Stomach (tissue), 9 donors: ENCODE results near the gene RTTN. TPM values are rescaled to one million over a fixed set of nuclear protein-coding genes. Genes with fewer than 3 reads are reported as not detected.

Experiments
- DNase-seq, 2 donors: peaks; one replicate each; pipeline versions ENCODE4 v3.0.0 to v3.0.0-alpha.2; 2013 to 2019
- H3K27ac ChIP-seq, 5 donors: fragments of 200-600 bp in 4 of 5; sonication (generic) in 4 of 5; one replicate each; pipeline ENCODE4 v1.5.1; 2013 to 2019; ENCODE audit warnings: mild to moderate bottlenecking in 1 of 5, moderate library complexity in 1 of 5
- H3K27me3 ChIP-seq, 3 donors: fragments of 200-600 bp; sonication (generic); one replicate each; pipeline ENCODE4 v1.5.1; 2017 to 2019; ENCODE audit warnings: mixed run types in 1 of 3
- H3K36me3 ChIP-seq, 4 donors: fragments of 200-600 bp; sonication (generic); 1 replicate in 3 of 4; 2 replicates in 1 of 4; pipeline ENCODE4 v1.5.1; 2016 to 2019
- H3K4me1 ChIP-seq, 4 donors: fragments of 200-600 bp; sonication (generic); one replicate each; pipeline ENCODE4 v1.5.1; 2016 to 2019
- H3K4me3 ChIP-seq, 4 donors: fragments of 200-600 bp; sonication (generic) in 3 of 4; one replicate each; pipeline ENCODE4 v1.5.1; 2016 to 2019; ENCODE audit warnings: mild to moderate bottlenecking in 1 of 4
- H3K9me3 ChIP-seq, 4 donors: fragments of 200-600 bp; sonication (generic); one replicate each; pipeline ENCODE4 v1.5.1; 2016 to 2019
- EP300 ChIP-seq: sonication (generic); formaldehyde crosslinking; IDR thresholded peaks from one replicate; pipeline ENCODE4 v1.6.1; 2017; ENCODE audit warnings: antibody characterized with exemption
- POLR2A ChIP-seq, 4 donors: fragments of 450-650 bp; IDR thresholded peaks; one replicate each; pipeline ENCODE4 v1.6.1; 2016; ENCODE audit warnings: antibody characterized with exemption in 4 of 4, control low read depth in 2 of 4, mild to moderate bottlenecking in 1 of 4, moderate library complexity in 1 of 4
- POLR2AphosphoS5 ChIP-seq, 3 donors: sonication (generic); formaldehyde crosslinking; IDR thresholded peaks; one replicate each; pipeline ENCODE4 v1.6.1; 2016; ENCODE audit warnings: antibody characterized with exemption in 3 of 3
- WGBS, 5 donors: extraction: QIAGEN DNeasy Blood & Tissue Kit in 3 of 5; methylation state at CpG; one replicate each; pipeline versions ENCODE4 v1.1.5 to v1.1.7; 2013 to 2018; 5-methylcytosine and 5-hydroxymethylcytosine counted together
- intact Hi-C: fragments of 100-400 bp; cut with DNase I; formaldehyde crosslinking; loops from one replicate; pipeline ENCODE4 v1.15.1; 2023; ENCODE audit warnings: low total_unique reads
- polyA plus RNA-seq, 3 donors: library from polyadenylated mRNA; stranded (reverse); fragments of 200-250 nt; gene quantifications; one replicate each; pipeline ENCODE4 v1.2.3, GENCODE V29; 2013
- total RNA-seq, 5 donors: library from RNA; depleted of rRNA; stranded (reverse); fragments of >200 nt; gene quantifications; one replicate each; pipeline versions ENCODE4 v1.1.0 to v1.2.3, GENCODE V29; 2014 to 2016
- TF ChIP-seq, protein P1 (sequence below), 7 experiments: fragments of 450-650 bp in 4 of 7; fragments of 200-600 bp in 3 of 7; sonication (generic) in 3 of 7; IDR thresholded peaks; one replicate each; pipeline ENCODE4 v1.5.1; 2016 to 2019; ENCODE audit warnings: antibody characterized with exemption in 7 of 7, control low read depth in 2 of 7, mild to moderate bottlenecking in 1 of 7
- donor health status: healthy with polysubstance abuse.
- donor health status: Bipolar disorder and iron deficiency.
- donor health status: healthy.

The RTTN gene
- total and polyA plus RNA-seq, 8 donors, result 2.1 to 52.1 (median 10.2) TPM

DNA sequence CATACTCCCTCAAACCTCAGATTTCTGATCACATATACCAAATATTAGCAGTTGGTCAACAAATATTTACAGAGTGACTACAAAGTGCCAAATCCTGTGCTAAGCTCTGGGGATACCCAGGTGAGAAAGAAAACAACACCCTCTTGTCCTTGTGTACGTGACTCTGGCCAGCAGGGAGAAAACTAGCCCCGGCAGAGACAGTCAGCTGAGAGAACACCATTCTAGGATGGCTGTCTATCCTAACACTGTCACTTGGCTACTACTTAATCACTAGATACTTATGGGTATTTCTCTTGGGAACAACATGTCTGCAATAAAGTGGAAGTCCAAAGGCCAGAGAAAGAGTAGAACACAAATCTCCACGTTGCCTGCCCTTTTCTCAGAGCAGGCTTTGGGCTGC lies 199.9 kb downstream of the RTTN start:
- intact Hi-C loops, result no loop called here
- 25 to 54% (median 40%) methylated on average over 3 of the region's 3 CpGs for WGBS, 5 donors
- DNase-seq, result no peak
- peaks cover 0 to 19% (median 9%) of the 10 kb centered on the region in 4 donors for H3K4me1 ChIP-seq
- TF ChIP-seq, protein P1, sequence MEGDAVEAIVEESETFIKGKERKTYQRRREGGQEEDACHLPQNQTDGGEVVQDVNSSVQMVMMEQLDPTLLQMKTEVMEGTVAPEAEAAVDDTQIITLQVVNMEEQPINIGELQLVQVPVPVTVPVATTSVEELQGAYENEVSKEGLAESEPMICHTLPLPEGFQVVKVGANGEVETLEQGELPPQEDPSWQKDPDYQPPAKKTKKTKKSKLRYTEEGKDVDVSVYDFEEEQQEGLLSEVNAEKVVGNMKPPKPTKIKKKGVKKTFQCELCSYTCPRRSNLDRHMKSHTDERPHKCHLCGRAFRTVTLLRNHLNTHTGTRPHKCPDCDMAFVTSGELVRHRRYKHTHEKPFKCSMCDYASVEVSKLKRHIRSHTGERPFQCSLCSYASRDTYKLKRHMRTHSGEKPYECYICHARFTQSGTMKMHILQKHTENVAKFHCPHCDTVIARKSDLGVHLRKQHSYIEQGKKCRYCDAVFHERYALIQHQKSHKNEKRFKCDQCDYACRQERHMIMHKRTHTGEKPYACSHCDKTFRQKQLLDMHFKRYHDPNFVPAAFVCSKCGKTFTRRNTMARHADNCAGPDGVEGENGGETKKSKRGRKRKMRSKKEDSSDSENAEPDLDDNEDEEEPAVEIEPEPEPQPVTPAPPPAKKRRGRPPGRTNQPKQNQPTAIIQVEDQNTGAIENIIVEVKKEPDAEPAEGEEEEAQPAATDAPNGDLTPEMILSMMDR (IDR thresholded peaks at IDR 0.05), result peak in 1 of 7 experiments; percentile 6
- TF ChIP-seq EP300, result no peak
- TF ChIP-seq POLR2AphosphoS5 (IDR thresholded peaks at IDR 0.05), result no peak
- H3K9me3 ChIP-seq, result peaks cover 0 to 15% (median 6%) of the 10 kb centered on the region in 4 donors
- no peak overlapping the region for H3K4me3 ChIP-seq
- peak overlapping the region in 1 of 5 donors; percentile 32 for H3K27ac ChIP-seq
- H3K36me3 ChIP-seq, result peaks cover 0 to 36% (median 19%) of the 10 kb centered on the region in 4 donors
- H3K27me3 ChIP-seq, result no peaks in the 10 kb centered on the region

DNA sequence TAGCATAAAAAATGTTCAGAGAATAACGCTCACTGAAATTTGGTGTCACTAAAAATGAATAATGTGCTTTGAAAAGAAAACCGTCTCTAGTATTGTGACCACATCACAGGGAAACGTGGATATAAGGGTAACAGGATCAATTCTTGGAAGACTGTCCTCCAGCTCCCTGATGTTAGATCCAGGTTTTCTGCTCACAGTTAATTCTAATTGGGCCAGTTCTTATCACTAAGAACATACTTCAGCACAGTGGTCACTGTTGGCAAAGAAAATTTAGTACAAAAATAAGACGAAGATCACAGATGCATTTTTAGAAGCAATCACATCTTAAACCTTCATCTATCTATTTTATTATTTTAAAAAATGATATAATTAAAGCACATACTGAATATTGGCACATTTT lies 200.8 kb downstream of the RTTN start:
- peak in 1 of 2 donors; percentile 23 for DNase-seq
- intact Hi-C loops, result no loop called here
- Histone ChIP-seq H3K9me3 (peaks cover 0 to 6% (median under 1%) of the 10 kb centered on the region in 4 donors), H3K27me3 (no peaks in the 10 kb centered on the region), H3K4me1 (peaks cover 0 to 19% (median 9%) of the 10 kb centered on the region in 4 donors), H3K36me3 (peaks cover 0 to 31% (median 19%) of the 10 kb centered on the region in 4 donors), H3K27ac (no peak overlapping the region), H3K4me3 (no peak overlapping the region)
- TF ChIP-seq POLR2AphosphoS5 (IDR thresholded peaks at IDR 0.05) (no peak), POLR2A (IDR thresholded peaks at IDR 0.05) (no peak), EP300 (no peak)
- TF ChIP-seq, protein P1 (IDR thresholded peaks at IDR 0.05), result no peak
- WGBS, 5 donors, result 49 to 77% (median 60%) methylated on average over 4 of the region's 4 CpGs

DNA sequence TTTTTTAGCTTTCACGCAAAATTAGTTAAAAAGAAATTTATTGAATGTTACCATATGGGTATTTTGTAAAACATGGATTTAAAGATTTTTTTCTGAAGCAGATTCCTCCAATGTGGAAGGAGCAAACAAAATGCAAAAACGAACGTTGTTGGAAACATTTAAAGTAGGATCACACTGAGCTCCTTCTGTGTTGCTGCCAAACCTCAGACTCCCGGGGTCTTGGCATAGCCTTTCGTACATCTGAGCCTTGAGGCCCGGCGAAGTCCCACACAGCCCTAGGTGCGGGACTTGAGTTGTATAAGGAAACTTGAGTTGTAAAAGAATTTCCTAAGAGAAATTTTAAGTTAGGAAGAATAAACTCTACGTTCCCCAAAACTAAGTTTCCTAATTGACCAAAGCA lies 205.8 kb downstream of the RTTN start:
- Histone ChIP-seq H3K27me3 (no peaks in the 10 kb centered on the region), H3K36me3 (peaks cover 0 to 23% (median 17%) of the 10 kb centered on the region in 4 donors), H3K27ac (no peak overlapping the region), H3K4me1 (peaks cover 0 to 22% (median 9%) of the 10 kb centered on the region in 4 donors), H3K4me3 (no peak overlapping the region), H3K9me3 (no peaks in the 10 kb centered on the region)
- intact Hi-C loops, result no loop called here
- 59 to 78% (median 76%) methylated on average over 9 of the region's 9 CpGs for WGBS, 5 donors
- TF ChIP-seq EP300, result no peak
- TF ChIP-seq, protein P1 (IDR thresholded peaks at IDR 0.05), result no peak
- no peak for TF ChIP-seq POLR2AphosphoS5 (IDR thresholded peaks at IDR 0.05)
- TF ChIP-seq POLR2A (IDR thresholded peaks at IDR 0.05), result no peak
- no peak for DNase-seq

DNA sequence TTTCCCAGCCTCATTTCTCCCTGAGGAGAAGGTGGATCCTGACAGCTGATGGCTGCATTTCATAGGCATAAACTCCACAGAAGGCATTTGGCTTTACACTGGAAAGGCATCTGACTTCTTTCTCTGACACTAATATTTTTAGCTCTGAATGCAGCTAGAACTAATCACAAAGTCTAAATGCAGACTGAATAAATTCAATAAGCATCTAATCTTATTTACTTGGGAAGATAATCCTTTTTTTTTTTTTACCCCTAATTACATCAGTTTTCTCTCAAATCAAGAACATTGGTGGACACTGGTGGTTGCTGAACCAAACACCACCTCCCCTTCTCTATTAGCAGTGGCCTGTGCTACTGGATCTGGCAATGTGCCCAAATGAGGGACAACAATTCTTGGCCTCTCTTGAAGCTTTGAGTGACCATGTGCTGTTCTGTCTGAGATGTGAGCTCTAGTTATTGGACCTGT lies 206.9 kb downstream of the RTTN start:
- no peak overlapping the region for H3K27ac ChIP-seq
- no peak overlapping the region for H3K4me3 ChIP-seq
- TF ChIP-seq, protein P1 (IDR thresholded peaks at IDR 0.05), result no peak
- peaks cover 0 to 21% (median 8%) of the 10 kb centered on the region in 4 donors for H3K4me1 ChIP-seq
- H3K9me3 ChIP-seq, result no peaks in the 10 kb centered on the region
- intact Hi-C loops, result no loop called here
- DNase-seq, result peak in 1 of 2 donors; percentile 17
- H3K36me3 ChIP-seq, result peaks cover 0 to 23% (median 14%) of the 10 kb centered on the region in 4 donors
- no peaks in the 10 kb centered on the region for H3K27me3 ChIP-seq
